Activated CD4-positive, alpha-beta T cell treated with anti-CD3 and anti-CD28 coated beads, Interleukin-10, Interleukin-2, amounts not matched to agents 100 ng/mL and 50 ng/mL, durations not matched to agents 16 hours and 8 hours (primary cell): ENCODE data around the gene METTL9.
"Not testable (repeated sequence)": the region's sequence is repeated elsewhere in the genome, so short reads cannot be mapped to it uniquely, and the experiment has no call there.

Experiments
- DNase-seq: peaks from one replicate; pipeline ENCODE4 v3.0.0-alpha.2; 2020

METTL9 gene

DNA sequence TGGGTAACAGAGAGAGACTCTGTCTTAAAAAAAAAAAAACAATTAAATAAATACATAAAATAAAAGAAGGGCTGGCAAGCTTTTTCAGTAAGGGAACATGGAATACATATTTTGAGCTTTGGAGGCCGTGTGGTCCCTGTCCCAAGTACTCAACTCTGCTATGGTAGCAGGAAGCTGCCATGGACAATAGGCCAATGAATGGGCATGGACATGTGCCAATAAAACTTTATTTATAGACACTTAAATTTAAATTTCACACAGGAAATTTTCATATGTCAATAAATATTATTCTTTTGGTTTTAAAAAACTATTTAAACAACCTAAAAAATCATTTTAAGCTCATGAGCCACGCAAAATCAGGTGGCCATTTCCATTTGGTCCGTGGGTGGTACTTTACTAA is 68.2 kb downstream of the METTL9 start:
- no peak for DNase-seq

DNA sequence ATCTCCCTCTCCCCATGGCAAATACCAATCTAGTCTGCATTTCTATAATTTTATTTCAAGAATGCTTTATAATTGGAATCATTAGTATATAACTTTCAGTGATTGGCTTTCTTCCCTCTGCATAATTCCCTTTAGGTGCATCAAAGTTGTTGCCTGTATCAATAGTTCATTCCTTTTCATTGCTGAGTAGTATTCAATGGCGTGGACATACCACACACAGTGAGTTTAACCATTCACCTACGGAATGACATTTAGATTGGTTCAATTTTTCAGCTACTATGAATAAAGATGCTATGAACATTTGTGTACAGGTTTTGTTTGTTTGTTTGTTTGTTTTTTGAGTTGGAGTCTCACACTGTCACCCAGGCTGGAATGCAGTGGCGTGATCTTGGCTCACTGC is 74.1 kb downstream of the METTL9 start:
- no peak for DNase-seq

DNA sequence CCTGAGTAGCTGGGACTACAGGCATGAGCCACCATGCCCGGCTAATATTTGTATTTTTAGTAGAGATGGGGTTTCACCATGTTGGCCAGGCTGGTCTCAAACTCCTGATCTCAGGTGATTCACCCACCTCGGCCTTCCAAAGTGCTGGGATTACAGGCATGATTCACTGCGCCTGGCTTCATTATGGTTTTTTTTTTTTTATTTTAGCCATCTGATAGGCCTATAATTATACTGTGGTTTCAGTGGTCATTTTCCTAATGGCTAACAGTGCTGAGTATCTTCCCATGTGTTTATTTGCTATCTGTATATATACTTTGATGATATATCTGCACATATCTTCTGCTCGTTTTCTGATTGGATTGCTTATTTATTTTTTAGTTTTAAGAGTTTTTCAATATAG is 75.1 kb downstream of the METTL9 start:
- not testable (repeated sequence) for DNase-seq

DNA sequence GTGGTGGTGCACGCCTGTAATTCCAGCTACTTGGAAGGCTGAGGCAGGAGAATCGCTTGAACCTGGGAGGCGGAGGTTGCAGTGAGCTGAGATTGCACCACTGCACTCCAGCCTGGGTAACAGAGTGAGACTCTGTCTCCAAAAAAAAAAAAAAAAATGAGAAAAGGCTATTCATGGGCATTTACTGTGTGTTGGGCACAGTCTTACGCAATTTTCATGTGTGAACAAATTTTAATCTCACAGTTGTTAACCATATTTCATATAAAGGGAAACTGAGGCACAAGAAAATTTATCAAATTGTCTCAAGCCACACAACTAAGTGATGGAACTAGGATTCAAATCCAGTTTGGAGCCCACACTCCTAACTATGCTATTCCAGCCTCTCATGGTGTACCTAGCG is 81.3 kb downstream of the METTL9 start:
- not testable (repeated sequence) for DNase-seq

DNA sequence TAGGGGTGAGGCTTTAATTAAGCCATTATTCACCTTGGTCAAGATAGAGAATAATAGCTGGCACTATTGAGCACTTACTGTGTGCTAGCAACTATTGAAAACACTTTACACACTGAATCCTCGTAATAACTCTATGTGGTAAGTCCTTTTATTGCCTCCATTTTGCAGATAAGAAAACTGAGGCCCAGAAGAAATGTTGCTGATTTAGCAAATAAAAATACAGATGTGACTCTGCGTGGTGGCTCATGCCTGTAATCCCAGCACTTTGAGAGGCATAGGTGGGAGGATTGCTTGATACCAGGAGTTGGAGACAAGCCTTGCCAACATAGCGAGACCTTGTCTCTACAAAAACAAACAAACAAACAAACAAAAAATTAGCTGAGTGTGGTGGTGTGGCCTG is 83.8 kb downstream of the METTL9 start:
- DNase-seq, result no peak

DNA sequence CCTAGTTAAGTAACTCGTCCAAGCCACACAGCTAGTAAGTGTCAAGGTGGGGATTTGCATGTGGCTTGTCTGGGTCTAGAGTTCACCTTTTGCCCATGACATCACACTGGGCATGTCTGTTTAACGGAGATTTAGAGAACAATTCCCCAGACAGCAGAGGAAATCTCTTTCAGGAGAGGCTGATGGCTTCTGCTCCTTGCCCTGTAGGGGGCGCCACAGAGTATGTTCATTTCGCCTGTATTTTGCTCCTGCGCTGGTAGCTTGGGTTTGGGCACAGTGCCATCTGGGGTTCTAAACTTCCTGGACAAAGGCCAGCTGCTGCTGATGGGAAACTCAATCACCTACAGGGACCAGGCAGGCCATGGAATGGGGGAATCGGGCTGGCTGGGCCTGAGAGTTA is 84.8 kb downstream of the METTL9 start:
- DNase-seq, result peak; percentile 39

DNA sequence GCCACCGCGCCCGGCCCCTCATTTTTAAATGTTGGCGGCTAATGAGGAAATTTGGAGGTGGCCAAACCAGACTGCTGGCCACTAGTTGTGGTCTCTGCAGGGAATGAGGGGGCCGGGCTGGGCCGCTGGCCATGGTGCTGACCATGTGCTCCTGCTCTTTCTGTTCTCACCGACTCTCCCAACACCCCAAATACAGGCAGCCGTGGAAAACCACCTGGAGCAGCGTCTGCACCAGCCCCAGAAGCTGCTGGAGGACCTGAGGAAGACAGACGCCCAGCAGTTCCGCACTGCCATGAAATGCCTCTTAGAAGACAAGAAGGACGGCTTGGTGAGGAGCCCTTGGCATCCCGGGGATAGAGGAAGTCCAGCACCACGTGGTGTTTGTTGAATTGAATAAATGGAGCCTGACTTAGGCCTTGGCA is 85.7 kb downstream of the METTL9 start:
- DNase-seq, result no peak

DNA sequence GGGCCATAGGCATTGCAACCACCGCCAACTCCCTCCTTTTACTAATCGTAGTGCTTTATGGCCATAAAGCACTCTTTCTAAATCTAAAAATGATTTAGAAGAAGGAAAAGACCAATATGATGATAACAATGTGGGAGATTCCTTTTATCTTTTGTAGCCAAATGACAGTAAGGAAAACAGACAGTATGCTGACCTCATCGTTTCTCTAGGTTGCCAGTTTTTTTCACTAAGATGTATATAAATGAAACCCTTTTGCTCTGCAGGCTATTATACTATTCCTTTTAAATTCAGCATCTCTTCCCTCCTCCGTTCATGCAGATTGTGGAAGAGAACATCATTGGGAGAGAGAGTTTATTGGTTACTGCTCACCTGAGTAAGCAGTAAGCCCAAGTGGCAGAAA is 89.7 kb downstream of the METTL9 start:
- DNase-seq, result no peak

DNA sequence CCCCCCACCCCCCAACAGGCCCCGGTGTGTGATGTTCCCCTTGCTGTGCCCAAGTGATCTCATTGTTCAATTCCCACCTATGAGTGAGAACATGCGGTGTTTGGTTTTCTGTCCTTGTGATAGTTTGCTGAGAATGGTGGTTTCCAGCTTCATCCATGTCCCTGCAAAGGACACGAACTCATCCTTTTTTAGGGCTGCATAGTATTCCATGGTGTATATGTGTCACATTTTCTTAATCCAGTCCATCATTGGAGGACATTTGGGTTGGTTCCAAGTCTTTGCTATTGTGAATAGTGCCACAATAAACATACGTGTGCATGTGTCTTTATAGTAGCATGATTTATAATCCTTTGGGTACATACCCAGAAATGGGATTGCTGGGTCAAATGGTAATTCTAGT is 91.6 kb downstream of the METTL9 start:
- DNase-seq, result not testable (repeated sequence)

DNA sequence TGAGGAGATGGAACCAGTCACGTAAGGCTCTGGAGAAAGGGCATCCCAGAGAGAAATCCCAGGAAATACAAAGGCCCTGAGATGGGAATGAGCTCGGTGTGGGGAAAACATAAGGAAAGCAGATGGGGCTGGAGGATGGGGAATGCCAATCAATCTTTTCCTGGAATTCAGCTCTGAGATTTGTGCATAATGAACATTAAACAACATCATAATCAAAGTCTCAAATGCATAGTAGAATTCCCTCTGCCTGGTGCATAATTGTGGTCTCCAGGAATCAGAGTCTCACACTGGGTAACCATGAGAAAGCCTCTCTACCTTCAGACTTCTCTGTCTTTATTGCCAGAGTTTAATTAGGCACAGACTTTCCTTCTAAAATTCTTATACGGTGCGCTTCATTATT is 95.2 kb downstream of the METTL9 start:
- DNase-seq, result no peak

DNA sequence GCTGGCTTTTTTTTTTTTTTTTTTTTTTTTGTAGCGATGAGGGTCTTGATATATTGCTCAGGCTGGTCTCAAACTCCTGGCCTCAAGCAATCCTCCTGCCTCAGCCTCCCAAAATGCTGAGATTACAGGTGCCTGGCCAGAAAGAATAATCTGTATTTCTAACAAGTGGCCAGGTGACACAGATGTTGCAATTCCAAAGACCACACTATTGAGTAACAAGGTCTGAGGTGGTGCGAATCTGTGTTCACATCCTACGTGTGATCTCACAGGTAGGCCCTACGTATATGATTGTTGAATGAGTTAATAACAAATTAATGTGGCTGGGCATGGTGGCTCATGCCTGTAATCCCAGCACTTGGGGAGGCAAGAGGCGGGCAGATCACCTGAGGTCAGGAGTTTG is 97.7 kb downstream of the METTL9 start:
- DNase-seq, result no peak

DNA sequence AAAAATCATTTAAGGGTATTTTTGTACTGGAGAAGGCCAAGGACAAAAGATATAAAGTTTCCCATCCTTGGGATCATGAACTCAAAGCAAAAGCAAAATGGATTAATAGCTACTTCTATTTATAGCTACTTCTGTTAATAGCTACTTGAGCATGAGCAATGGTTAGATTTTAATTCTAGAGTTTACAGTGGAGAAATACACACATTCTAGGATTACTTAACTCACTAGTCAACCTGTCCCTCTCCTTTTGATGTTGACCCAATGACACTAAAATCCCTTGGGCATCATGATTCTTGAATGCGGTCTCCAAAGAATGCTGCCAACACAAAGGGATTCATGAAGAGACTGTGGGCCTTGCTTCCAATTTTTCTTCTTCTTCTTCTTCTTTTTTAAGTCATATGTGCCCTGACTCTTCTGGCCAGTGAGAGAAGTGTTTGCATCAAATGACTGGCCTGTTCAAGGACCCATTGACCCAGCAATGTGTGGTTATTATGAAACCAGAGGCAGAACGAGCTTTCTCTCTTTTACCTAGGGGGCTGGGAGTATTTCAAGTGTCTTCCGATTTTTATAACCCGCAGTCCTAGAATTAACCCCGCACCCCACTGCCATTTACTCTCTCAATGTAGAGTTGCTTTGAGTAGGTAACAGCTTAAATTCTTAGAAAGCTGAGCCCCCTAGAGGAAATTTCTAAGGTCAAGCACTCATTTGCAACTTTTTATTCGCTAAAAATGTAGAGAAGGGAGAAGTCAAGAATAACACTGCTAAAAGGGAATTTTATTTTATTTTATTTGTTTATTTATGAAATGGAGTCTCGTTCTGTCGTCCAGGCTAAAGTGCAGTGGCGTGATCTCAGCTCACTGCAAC is 99.0 kb downstream of the METTL9 start:
- DNase-seq, result no peak

DNA sequence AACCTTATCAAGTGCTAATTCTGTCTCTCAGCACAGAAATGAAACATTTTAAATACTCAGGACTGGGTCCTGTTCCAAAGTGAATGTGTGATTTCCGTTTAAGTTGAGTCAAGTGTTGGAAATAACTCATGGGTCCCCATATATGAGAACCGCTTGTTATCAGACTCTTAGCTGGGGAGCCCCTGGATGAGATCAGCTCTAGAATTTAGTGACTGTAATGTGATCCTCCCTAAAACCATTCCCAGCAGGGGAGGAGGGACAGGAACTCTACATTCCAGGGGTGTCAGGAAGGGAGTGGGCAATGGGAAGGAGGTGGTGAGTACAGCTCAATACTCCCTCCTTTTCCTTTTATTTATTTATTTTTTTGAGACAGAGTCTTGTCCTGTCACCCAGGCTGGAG is 101.9 kb downstream of the METTL9 start:
- DNase-seq, result no peak

DNA sequence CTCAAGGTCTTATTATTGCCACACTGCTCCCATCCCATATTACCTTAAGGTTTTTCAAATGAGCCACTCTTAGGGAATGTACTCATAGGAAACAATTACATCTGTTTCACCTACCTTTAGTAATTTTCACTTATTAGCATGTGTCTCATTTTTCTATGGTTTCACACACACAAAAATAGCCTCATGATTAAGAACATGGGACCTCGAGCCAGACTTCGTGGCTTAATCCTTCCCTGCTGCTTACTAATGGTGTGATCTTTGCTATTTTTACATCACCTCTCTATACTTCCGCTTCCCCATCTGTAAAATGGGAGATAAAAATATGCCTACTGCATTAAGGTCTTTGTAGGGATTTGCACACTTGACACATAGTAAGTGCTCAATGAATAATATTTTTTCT is 102.9 kb downstream of the METTL9 start:
- no peak for DNase-seq

DNA sequence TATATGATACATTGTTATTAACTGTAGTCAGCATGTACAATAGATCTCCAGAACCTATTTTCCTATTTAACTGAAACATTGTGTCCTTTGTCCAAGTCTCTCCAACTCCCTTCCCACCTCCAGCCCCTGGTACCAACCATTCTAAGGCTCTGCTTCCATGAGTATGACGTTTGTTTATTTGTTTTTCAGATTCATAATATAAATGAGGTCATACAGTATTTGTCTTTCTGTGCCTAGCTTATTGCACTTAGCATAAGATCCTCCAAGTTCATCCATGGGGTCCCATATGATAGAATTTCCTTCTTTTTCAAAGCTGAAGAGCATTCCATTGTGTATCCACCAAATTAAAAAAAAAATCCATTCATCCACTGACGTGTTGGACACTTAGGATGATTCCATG is 103.8 kb downstream of the METTL9 start:
- DNase-seq, result no peak

DNA sequence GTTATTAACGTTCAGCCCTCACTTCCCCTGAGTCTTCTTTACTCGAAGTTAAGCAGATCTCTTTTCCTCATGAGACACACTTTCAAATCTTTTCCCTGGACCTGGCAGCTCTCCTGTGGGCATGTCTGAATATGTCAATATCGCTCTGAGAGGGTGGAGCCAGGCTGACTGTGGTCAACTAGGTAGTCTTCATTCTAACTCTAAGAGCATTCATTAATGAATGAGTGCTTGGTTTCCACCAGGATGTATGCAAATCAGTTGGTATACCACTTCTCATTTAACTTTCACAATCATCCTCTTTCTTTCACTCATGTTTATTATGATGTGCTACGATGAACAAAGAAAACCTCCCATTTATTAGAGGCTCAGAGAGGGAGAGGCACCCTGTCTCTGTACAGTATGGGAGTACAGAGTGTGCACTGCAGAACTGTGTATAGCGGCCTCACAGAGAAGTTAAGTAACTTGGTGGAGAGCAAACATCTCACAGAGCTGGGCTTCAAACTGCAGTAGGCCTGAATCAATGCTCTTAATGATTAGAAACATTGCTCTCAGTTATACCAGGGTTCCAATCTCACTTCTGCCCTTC is 104.3 kb downstream of the METTL9 start:
- no peak for DNase-seq

DNA sequence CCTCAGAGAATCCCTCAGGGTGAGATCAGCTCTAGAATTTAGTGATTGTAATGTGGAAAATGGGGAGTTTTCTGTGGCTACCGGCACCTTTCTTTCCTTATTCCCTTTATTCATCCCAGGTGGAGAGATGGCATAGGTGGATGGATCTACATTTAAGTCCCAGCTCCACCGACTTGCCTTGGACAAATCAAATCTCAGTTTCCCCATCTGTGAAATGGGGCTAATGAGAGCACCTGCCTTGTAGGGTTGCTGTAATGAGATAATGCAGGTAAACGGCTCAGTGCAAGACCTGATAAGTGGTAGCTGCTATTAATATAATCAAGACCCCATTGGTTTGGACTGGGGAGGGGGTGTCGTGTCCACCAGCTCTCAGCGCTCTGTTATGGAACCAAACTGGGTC is 104.9 kb downstream of the METTL9 start:
- no peak for DNase-seq

DNA sequence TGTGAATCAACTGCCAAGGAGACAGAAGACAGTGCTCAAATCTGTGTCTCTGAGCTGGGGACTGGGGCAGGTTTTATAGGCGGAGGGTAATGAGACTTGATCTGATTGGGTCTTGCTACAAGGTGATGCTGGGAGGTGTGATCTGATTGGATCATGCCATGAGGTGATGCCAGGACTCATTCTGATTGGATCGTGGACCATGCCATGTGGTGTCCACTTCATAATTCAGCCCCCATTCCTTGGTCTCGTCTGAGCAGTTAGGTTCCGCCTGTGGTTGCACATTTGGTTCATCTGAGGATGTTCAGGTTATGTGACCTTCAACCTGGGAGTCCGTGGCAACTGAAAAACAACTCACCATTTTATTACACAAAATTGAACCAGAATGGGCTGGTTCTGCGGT is 105.4 kb downstream of the METTL9 start:
- DNase-seq, result no peak
